DMS153 treated with DMSO at 0.1 percent for 48 hours (cell line): Measurements from ENCODE around the gene C4orf50.

Experiments used
- DNase-seq: peaks from one replicate; lab custom pipeline; 2025; ENCODE audit not compliant: unreplicated experiment; lab: John Stamatoyannopoulos, UW

The C4orf50 gene

DNA sequence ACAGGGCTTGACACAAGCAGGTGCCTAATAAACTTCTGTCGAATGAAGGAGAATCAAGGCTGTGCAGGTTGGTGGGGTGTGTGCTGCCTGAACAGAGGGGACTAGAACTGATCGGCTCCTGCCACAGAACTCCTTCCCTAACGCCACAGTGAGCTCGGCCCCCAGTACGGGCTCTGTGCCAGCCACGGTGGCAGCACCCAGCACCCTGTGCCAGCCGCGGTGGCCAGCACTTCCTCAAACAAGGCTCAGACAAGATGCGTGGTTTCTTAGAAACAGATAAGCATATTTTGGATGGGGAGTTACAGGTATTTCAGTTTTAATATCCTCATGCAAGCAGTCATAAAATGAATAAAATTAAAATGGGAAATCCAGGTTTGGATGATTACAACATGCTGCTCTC is 26.0 kb upstream of the C4orf50 start:
- no peak for DNase-seq

DNA sequence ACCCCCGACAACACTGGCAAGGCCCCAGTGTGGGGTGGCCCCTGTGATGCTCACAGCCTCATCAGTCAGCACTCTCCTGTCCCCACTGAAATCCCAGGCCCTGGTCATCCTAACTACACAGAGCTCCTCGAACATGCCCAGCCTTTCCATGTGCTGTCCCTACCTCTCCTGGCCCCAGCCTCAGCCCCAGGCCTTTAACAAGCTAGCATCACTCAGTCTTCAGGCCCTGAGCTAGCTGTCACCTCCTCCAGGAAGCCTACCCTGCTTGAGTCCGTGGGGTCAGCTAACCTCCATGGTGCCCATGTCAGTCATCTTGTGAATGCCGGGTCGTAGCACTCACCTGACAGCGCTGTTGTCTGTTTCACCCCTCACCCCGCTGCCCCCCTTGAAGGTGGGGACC is 25.6 kb upstream of the C4orf50 start:
- DNase-seq, result no peak

DNA sequence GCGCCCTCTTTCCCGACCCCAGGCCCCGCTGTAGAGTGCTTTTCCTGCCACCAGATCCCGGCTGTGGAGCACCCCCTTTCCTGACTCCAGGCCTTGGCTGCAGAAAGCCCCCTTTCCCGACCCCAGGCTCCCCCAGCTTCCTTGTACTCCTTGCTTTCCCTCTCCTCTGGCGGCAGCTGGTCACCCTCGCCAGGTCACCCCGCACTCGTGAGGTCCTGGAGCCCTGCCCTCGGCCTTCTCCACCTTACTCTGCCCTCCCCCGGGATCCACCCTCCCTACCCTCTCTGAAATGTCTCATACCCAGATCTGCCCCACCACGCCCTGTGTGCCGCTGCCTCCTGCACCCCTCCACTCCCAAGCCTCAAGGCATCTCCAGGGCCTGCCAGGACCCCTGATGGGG is 25.0 kb upstream of the C4orf50 start:
- no peak for DNase-seq

DNA sequence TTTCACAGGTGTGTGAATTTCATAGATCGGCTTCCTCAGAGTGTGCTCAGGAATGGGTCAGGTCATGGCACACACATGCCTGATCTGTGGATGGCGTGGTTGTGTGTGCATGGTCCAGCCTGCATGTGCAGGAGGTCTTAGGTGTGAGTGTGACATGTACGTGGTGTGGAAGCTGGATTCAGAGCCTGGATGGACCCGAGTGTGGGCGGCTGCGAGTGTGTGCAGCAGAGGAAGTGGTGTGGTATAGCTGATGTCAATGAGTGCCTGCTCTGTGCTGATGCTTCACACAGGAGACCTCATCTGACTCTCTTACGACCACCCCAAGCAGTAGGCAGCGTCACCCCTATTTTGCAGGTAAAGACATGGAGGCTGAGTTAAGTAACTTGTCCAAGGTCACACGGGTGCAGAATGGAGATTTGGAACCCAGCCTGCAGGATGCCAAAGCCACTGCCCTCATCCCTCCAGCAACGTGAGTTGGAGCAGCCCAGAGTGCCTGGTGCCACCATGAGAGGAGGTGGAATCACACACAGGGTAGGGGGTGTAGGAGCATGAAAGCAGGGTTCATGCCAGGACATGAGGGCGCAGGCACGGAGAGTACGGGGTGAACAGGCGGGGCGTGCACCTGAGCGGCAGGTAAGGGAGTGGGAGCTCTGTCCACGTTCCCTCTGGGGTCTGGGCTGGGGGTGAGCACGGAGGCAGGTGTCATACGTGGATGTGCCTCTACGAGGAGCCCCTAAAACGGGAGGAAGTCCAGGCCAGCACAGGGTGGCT is 24.2 kb upstream of the C4orf50 start:
- DNase-seq, result no peak

DNA sequence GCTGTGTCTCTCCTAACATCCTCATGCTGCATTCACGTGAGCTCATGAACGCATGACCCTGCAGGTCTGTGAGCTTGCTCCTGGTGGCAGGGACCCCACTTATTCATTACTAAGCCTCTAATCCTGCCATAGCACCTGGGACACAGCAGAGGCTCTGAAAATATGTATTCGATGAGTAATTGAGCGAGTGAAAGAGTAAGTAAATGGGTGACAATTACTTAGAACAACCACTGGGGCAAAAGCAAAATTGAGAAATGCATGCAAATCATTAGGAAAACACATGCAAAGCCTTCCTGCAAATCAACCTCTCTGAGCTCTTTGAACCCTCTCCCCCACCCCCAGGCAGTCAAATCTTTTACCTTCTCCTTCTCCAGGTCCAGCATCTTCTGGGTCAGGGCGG is 23.6 kb upstream of the C4orf50 start:
- no peak for DNase-seq

DNA sequence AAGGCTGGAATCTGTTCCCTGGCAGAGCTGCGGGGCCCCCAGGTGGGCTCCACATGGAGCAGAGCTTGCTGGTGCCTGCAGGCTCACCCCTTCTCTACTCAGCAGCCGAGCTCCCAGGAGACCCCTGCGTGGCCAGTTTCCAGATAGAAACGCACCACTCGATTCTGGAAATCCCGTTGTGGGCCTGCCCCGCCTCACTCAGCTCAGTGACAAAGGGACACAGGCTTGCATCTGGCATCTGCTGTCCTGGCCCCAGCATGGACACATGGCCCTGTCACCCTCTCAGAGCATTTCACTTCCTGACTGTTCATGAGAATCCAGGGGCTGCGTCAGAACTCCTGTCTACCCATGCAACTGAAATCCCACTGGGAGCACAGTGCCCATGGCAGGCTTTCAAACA is 20.5 kb upstream of the C4orf50 start:
- DNase-seq, result no peak

DNA sequence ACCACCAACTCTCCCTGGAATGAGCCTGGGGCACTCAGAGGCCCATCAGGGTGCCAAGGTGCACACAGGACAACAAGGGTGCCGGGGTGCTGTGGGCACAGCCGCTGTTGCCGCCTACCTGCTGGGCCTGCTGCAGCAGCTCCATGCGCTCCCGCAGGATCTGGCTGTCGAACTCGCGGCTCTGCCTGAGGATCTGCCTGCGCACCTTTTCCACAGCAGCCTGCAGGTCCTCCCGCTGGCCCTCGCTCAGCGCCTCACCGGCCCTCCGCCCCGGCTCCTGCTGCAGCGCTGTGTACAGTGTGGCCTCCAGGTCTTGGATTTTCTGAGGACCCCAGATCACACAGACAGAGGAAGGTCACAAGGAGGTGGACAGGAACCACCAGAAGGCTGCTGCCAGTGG is 17.6 kb upstream of the C4orf50 start:
- DNase-seq, result no peak

DNA sequence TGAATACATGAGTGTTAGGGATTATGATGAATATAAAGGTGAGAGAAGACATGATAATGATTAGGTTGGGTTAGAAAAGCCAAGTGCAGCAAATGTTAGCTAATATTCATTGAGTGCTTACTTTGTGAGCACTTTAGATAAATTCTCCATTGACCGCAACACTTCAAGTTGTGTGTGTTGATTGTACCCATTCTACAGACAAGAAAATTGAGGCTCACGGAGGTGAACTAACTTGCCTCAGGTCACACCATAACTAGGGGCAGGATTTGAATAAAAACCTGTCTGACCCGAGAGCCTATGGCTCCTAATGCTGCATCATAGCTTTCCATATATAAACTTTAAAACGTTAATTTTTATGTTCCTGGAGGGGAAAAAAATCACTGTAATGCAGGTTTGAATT is 15.2 kb upstream of the C4orf50 start:
- no peak for DNase-seq

DNA sequence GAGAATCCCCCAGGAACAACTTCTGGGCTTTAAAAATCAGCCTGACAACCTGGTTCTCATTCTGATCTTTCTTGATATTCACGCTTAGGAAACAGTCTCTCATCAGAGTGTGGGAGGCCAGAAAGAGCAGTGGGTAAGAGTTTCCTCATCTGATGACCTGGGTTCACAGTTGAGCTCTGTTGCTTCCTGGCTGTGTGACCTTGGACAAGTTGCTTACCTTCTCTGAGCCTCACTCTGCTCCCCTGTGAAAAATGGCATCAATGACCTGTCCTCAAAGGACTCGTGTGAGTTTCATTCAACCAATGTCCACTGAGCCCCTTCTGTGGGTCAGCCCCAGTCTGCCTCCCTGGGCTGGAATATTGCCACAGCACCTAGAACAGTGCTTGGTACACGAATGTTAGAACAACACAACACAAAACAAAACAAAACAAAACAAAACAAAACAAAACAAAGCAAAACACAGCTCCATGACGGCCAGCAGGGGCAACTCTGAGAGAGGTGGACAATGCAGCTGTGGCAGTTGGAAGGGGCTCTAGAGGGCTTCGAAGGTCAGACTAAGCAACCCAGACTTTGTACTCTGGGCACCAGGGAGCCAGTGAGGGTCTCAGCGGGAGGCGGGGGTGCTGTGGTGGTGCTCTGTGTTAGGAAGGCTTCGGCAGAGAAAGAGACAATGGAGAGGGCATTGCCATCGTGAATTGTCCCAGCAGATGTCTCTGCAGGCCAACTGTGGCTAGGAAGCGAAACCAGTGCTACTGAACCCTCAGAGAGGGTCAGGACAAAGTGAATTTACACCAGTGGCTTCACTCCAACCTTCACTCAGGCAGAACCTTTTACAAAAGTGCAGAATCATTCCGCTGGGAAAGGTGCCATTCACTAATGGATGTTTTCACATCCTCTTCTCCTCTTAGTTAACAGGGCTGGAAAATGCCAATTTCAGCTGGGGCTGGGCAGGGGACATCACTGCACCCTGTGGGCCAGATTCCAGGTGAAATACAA is 14.3 kb upstream of the C4orf50 start:
- DNase-seq, result peak; percentile 13

DNA sequence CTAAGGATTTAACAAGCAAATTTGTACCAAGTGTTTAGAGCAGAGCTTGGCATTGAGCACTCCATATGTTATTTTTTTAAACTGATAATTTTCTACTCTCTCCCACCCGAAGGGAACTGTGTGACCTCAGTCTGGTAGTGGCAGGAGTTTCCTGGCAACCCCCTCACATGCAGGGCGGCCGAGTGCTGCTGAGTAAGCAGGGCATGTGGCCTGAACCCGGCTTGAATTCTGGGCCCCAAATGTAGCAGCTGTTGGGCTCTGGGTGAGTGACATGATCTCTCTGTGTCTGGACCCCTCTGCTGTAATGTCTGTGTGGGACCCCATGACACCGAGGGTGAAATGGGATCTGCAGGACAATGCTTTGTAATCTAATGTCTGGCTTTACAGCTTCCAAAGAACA is 13.6 kb upstream of the C4orf50 start:
- DNase-seq, result no peak

DNA sequence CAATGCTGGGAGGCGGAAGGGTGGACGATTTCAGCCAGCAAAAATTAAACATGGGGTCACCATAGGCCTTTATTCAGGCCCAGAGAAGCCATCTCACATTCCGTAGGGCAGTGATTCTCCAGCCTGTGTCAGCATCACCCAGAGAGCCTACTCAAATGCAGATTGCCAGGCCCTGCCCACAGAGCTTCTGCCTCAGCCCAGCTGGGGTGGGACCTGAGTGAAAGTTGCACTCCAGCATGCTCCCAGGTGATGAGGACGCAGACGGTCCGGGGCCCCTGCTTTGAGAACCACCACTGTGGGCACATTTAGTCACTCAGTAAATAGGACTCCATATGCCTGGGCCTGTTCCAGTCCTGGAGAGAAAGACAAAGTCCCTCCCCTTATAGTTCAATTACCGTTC is 12.4 kb upstream of the C4orf50 start:
- DNase-seq, result no peak

DNA sequence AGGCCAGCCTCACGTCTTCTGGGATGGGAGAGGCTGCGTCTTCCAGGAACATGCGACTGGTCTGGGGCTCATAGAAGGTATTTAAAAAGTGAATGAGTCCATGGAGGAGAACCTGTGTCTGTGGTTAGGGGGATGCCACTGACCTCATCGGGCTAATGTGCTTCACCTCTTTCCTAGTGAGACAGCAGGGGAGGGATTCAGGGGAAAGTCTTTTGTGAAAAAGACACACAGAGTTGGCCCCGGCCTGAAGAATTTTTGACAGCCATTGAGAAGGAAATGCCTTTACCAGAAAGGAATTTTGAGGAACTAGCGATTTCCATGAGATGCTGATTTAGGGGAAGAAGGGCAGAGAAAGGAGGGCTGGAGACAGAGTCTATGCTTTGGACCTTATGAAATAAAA is 11.0 kb upstream of the C4orf50 start:
- no peak for DNase-seq

DNA sequence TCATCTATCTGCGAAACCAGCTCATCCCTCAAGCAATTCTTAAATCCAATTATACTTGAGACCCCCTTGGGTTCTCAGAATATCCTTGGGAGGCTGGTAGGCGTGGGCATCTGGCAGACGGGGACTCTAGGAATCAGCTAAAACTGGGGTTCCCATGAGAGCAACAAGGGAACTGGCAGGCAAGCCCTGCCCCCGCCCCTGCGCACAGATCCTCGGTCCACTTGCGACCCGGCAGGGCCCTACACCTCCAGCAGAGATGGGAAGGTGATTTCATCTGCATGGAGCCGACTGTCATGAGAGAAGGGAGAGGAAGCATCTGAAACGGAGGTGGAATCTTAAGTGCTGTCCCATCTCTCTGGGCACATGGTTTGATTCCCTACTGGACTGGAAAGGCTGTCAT is 9.9 kb upstream of the C4orf50 start:
- DNase-seq, result no peak

DNA sequence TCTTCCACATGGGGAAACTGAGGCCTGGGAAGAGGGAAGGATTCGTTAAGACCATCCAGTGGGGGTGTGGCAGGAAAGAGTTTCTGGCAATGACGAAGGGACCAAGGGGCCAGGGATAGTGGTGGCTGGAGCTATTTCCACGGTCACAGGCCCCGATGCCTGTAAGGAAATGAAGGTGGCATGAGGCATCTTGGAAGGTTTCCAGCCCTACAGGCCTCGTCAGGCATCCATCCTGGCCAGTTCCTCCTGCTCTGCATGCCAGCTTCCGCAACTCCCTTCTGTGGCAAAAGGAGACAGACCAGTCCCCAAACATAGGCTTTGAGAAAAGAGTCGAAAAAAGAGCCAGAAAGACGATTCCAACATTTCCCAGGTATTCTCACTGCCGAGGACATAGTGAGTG is 9.2 kb upstream of the C4orf50 start:
- no peak for DNase-seq

DNA sequence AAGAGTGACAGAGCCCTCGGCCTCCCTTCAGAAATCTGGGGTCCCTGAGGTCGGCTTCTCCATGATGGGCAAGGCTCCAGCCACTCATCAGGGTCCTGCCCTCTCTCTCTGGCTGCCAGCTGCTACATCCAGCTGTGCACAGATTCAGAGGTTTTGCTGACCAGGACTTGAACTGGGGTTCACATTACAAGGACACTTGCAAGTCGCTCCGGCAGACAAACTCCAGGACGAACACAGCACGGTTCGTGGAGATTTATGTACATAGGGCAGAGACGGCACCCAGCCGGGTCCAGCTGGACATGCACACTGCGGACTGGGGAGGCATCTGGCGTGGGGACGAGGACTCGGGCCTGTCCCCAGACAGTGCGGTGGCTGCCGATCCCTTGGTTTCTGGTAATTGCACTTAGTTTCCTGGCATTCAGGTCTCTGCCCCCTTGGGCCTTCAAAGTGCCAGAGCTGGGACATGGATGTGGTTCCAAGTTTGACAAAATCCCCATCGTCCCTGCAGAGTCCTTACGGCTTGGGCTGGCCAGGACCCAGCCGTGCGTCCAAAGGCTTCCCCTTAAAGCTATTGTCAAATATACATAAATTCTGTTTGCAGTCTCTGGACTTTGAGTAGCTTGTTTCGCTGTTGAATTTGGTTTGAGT is 6.2 kb upstream of the C4orf50 start:
- no peak for DNase-seq

DNA sequence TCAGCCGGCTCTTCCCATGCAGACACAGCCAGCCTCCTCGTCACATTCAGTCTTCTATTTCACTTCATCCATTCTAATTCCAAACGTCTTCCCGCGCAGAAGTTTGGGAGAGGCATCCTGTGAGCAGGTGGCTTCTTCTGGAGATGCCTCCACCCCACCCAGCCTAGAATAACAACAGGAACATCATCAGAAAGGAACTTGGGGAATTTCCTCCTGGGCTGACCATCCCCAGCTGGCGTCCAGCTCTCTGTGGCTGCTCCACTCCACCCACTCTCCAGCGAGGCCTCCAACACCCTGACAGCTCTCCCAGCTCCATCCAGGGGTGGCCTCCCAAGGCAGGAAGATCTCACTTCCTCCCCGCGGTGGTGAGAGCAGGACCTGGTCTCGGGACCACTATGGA is 5.5 kb upstream of the C4orf50 start:
- no peak for DNase-seq

DNA sequence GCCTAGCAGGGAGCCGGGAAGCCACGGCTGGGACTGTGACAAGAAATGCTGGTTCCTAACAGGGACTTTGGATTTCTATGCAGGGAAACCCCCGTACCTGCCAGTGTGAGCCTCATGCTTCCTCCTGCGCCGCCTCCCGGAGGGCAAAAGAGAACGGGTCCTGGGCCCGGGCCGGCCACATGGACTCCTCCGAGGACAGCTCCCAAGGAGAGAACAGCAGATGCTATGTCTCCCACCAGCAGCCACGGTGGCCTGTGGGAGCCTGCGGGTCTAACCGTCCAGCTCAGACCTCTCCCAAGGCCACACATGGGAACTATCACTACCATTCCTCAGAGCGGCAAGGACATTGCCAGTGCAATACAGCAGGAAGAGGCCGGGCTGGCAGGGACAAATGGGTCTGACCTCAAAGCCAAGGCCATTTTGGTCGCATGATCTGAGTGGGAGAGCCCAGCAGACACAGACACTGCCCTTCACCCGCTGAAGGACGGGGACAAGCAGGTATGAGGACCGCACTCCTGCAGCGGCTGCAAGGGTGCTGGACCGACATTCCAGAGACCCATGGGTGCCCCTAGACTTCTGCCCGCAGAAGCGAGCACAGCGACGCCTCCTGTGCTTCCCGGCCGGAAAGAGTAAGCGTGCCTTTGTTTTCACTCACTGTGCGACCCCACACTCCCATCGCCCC is 4.5 kb upstream of the C4orf50 start:
- no peak for DNase-seq

DNA sequence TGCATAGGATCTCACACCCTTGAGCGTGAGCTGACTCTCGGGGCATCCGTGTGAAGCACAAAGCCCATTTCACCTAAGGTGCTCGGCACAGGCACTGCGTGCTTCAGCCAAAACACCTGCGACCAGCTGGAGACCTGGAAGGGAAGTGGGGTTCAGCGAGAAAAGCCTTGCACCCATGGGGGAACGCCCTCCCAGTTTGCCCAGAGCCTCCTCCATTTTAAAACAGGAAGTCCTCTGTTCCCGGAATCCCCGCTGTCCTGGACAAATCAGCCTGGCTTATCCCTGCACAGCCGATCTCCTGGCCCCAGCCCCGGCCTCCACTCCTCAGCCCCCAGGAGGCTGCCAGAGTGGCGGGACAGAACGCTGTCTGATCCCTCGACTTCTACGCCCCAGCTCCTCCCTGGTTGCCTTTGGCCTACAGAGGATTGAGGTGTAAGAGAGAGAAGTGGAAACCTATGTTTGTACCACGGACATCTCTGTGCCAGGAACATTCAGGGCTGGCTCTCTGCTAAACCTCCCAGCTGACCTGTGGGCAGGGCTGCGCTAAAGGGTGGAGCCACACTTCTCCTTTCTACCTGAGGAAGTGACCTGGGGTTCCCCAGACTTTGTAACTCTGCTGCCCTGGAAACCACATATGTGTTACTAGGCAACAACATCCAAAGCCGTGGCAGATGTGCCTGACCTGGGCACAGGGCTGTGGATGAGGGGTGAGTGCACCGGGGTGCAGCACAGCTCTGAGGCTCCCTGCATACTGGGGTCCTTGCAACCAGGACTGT is 3.8 kb upstream of the C4orf50 start:
- DNase-seq, result no peak

DNA sequence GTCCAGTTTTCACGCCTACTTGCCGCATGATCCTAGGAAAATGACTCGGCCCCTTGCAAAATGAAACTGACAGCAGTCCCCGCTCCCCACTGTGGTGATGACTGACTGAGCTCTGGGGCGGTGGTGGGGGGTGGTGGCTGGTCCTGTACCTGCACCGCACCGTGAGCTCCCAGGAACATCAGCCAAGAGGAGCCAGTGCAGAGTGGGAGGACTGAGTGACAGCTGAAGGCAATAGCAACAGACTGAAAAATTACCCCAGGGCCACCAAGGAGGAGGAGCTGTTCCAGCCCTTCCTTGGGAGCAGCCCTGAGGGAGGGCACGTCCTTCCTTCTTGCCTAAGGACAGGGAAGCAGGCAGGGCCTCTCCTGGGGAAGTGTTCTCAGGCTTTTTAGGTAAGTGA is 2.4 kb upstream of the C4orf50 start:
- no peak for DNase-seq
